ENCODE results near the gene EEF2K.
"Not testable (repeated sequence)": the region's sequence is repeated elsewhere in the genome, so short reads cannot be mapped to it uniquely, and the experiment has no call there.

Gene EEF2K

GRCh38 chr16:22195695-22196558 lies 10.2 kb upstream of the EEF2K start:
- Mint-ChIP-seq H3K36me3 (peaks cover 7% of the 10 kb centered on the region), H3K27ac (peak overlapping the region; percentile 84), H3K4me1 (peaks cover 53% of the 10 kb centered on the region), H3K4me3 (peak overlapping the region; percentile 80), H3K9me3 (peaks cover 8% of the 10 kb centered on the region), H3K27me3 (no peaks in the 10 kb centered on the region)
- ATAC-seq = peak; percentile 38

- peak overlapping the region; percentile 84 for H3K27ac Mint-ChIP-seq
- peak overlapping the region; percentile 50 for H3K4me3 Mint-ChIP-seq
- ATAC-seq, H3K9me3 Mint-ChIP-seq, H3K36me3 Mint-ChIP-seq, H3K27me3 Mint-ChIP-seq: not testable (repeated sequence)
- H3K4me1 Mint-ChIP-seq = peaks cover 53% of the 10 kb centered on the region
Measured at GRCh38 chr16:22196559-22197168, 9.4 kb upstream of the EEF2K start.

- Mint-ChIP-seq H3K36me3 (peaks cover 5% of the 10 kb centered on the region), H3K9me3 (peaks cover 4% of the 10 kb centered on the region), H3K4me1 (peaks cover 38% of the 10 kb centered on the region), H3K4me3 (no peak overlapping the region), H3K27me3 (no peaks in the 10 kb centered on the region), H3K27ac (peak overlapping the region; percentile 64)
- no peak for ATAC-seq
Measured at GRCh38 chr16:22198547-22199293, 7.4 kb upstream of the EEF2K start.

GRCh38 chr16:22202261-22202637 lies 3.8 kb upstream of the EEF2K start:
- no peak overlapping the region for H3K4me3 Mint-ChIP-seq
- no peak for ATAC-seq

GRCh38 chr16:22203091-22203490 lies 3.0 kb upstream of the EEF2K start:
- Mint-ChIP-seq H3K9me3 (no peaks in the 10 kb centered on the region), H3K36me3 (peaks cover 5% of the 10 kb centered on the region), H3K27me3 (no peaks in the 10 kb centered on the region), H3K4me1 (peaks cover 34% of the 10 kb centered on the region), H3K4me3 (no peak overlapping the region), H3K27ac (no peak overlapping the region)
- no peak for ATAC-seq

More at GRCh38 chr16:22202261-22202637, 3.8 kb upstream of the EEF2K start:
- Mint-ChIP-seq H3K36me3 (no peaks in the 10 kb centered on the region), H3K4me1 (peaks cover 25% of the 10 kb centered on the region), H3K27me3 (no peaks in the 10 kb centered on the region), H3K9me3 (no peaks in the 10 kb centered on the region), H3K27ac (no peak overlapping the region)

GRCh38 chr16:22204091-22204655 lies 1.9 kb upstream of the EEF2K start:
- no peak for ATAC-seq
- H3K9me3 Mint-ChIP-seq = no peaks in the 10 kb centered on the region
- no peak overlapping the region for H3K4me3 Mint-ChIP-seq
- H3K4me1 Mint-ChIP-seq = peaks cover 34% of the 10 kb centered on the region
- H3K36me3 Mint-ChIP-seq = peaks cover 5% of the 10 kb centered on the region
- no peak overlapping the region for H3K27ac Mint-ChIP-seq
- no peaks in the 10 kb centered on the region for H3K27me3 Mint-ChIP-seq

GRCh38 chr16:22205577-22206012 lies 483 bp upstream of the EEF2K start:
- H3K4me3 Mint-ChIP-seq = peak overlapping the region; percentile 89
- peak overlapping the region; percentile 77 for H3K27ac Mint-ChIP-seq
- H3K27me3 Mint-ChIP-seq = no peaks in the 10 kb centered on the region
- H3K36me3 Mint-ChIP-seq = peaks cover 13% of the 10 kb centered on the region
- H3K4me1 Mint-ChIP-seq = peaks cover 42% of the 10 kb centered on the region
- no peaks in the 10 kb centered on the region for H3K9me3 Mint-ChIP-seq
- no peak for ATAC-seq

GRCh38 chr16:22206842-22207714 lies 1.0 kb downstream of the EEF2K start:
- peak; percentile 88 for ATAC-seq
- no peaks in the 10 kb centered on the region for H3K27me3 Mint-ChIP-seq
- peaks cover 54% of the 10 kb centered on the region for H3K4me1 Mint-ChIP-seq
- peak overlapping the region; percentile 89 for H3K4me3 Mint-ChIP-seq
- H3K9me3 Mint-ChIP-seq = no peaks in the 10 kb centered on the region
- peaks cover 27% of the 10 kb centered on the region for H3K36me3 Mint-ChIP-seq
- peak overlapping the region; percentile 77 for H3K27ac Mint-ChIP-seq

GRCh38 chr16:22207715-22208360 lies 1.8 kb downstream of the EEF2K start:
- H3K4me1 Mint-ChIP-seq = peaks cover 54% of the 10 kb centered on the region
- H3K36me3 Mint-ChIP-seq = peaks cover 33% of the 10 kb centered on the region
- H3K4me3 Mint-ChIP-seq = peak overlapping the region; percentile 89
- ATAC-seq = no peak
- H3K27ac Mint-ChIP-seq = peak overlapping the region; percentile 77
- no peaks in the 10 kb centered on the region for H3K27me3 Mint-ChIP-seq
- H3K9me3 Mint-ChIP-seq = no peaks in the 10 kb centered on the region

- H3K4me3 Mint-ChIP-seq = no peak overlapping the region
- no peaks in the 10 kb centered on the region for H3K9me3 Mint-ChIP-seq
- no peaks in the 10 kb centered on the region for H3K27me3 Mint-ChIP-seq
- peaks cover 54% of the 10 kb centered on the region for H3K36me3 Mint-ChIP-seq
- ATAC-seq = no peak
- peak overlapping the region; percentile 23 for H3K27ac Mint-ChIP-seq
- H3K4me1 Mint-ChIP-seq = peaks cover 70% of the 10 kb centered on the region
Measured at GRCh38 chr16:22210285-22210684, 4.2 kb downstream of the EEF2K start.

GRCh38 chr16:22210854-22211253 lies 4.8 kb downstream of the EEF2K start:
- Mint-ChIP-seq H3K36me3 (peaks cover 54% of the 10 kb centered on the region), H3K27ac (peak overlapping the region; percentile 23)

GRCh38 chr16:22213236-22213635 lies 7.2 kb downstream of the EEF2K start:
- Mint-ChIP-seq H3K27ac (no peak overlapping the region), H3K4me3 (no peak overlapping the region), H3K36me3 (peaks cover 62% of the 10 kb centered on the region), H3K9me3 (no peaks in the 10 kb centered on the region), H3K4me1 (peaks cover 67% of the 10 kb centered on the region), H3K27me3 (no peaks in the 10 kb centered on the region)
- no peak for ATAC-seq

More at GRCh38 chr16:22210854-22211253, 4.8 kb downstream of the EEF2K start:
- Mint-ChIP-seq H3K27me3 (no peaks in the 10 kb centered on the region), H3K9me3 (no peaks in the 10 kb centered on the region), H3K4me1 (peaks cover 65% of the 10 kb centered on the region), H3K4me3 (no peak overlapping the region)
- ATAC-seq = no peak

GRCh38 chr16:22213801-22214200 lies 7.7 kb downstream of the EEF2K start:
- no peak overlapping the region for H3K4me3 Mint-ChIP-seq
- peaks cover 67% of the 10 kb centered on the region for H3K4me1 Mint-ChIP-seq
- peaks cover 64% of the 10 kb centered on the region for H3K36me3 Mint-ChIP-seq
- no peak for ATAC-seq
- H3K9me3 Mint-ChIP-seq = no peaks in the 10 kb centered on the region
- H3K27ac Mint-ChIP-seq = no peak overlapping the region
- H3K27me3 Mint-ChIP-seq = no peaks in the 10 kb centered on the region

- no peak for ATAC-seq
- Mint-ChIP-seq H3K27me3 (no peaks in the 10 kb centered on the region), H3K4me3 (no peak overlapping the region), H3K4me1 (peaks cover 67% of the 10 kb centered on the region), H3K36me3 (peaks cover 64% of the 10 kb centered on the region), H3K27ac (no peak overlapping the region), H3K9me3 (no peaks in the 10 kb centered on the region)
Measured at GRCh38 chr16:22214402-22214801, 8.3 kb downstream of the EEF2K start.

Data from stimulated activated memory B cell treated with anti-CD40 and anti-IgM and Interleukin-4, amounts not matched to agents 10 μg/mL and 1 μg/mL and 100 μg/mL, for 72 hours (primary cell).